NCI-H1092 (cell line): ENCODE measurements around the gene PTPRG.
A peak's percentile ranks its signal among the peaks of the same experiment; 100 is the strongest.

Experiments used
- DNase-seq: peaks from one replicate; lab custom pipeline; 2025; lab: John Stamatoyannopoulos, UW

PTPRG gene

DNA sequence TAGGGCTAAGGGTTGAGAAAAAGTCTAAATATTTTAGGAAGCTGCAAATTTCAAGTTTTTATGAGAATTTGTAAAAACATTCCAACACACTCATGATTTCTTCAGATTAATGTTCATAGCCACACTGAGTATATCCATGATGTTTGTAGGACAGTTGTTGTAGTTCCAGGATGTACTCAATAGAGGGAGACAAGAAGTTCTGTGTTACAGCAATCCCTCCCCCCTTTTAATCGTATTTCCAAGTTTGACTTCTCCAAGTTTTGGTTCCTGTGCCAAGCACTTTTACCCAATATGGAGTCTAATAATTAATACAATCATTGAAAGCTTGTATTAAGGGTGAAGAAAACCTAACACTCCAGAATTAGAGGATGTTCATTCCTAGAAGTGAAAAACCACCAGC lies 668.5 kb downstream of the PTPRG start:
- DNase-seq, result no peak

DNA sequence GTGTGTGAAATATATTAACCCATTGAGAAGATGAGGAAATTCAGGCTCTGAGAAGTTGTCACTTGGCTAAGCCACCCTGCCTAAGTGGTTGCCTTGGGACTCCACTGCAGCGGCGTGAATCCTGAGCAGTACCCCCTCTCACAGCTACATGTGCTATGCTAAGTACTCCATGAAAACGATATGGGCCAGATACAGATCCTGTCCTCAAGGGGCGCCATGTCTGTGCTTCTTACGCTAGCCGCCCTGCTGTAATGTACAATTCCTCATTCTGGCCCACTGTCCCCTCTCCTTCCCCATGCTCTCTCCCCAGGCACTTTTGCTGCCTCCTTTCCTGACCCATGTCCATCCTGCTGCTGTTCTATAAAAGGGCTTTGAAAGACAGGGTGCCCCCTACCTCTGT lies 671.7 kb downstream of the PTPRG start:
- DNase-seq, result no peak

DNA sequence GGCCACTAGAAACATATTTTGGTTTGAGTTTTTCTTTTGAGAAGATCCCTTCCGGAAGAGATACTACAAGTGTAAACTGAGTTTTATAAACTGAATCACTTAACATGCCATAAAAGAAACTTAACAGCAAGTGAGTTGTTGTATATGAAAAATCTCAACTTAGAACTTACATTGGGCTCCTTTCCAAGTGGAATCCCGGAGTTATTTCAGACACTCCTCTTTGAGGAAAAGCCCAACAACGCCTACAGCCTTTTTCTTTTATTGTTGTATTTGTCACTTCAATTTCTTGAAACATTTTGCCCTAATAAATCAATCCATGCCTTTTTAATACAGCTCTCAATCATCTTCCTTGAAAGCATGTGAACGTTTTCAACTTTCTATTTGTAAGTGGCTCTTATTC lies 674.6 kb downstream of the PTPRG start:
- DNase-seq, result no peak

DNA sequence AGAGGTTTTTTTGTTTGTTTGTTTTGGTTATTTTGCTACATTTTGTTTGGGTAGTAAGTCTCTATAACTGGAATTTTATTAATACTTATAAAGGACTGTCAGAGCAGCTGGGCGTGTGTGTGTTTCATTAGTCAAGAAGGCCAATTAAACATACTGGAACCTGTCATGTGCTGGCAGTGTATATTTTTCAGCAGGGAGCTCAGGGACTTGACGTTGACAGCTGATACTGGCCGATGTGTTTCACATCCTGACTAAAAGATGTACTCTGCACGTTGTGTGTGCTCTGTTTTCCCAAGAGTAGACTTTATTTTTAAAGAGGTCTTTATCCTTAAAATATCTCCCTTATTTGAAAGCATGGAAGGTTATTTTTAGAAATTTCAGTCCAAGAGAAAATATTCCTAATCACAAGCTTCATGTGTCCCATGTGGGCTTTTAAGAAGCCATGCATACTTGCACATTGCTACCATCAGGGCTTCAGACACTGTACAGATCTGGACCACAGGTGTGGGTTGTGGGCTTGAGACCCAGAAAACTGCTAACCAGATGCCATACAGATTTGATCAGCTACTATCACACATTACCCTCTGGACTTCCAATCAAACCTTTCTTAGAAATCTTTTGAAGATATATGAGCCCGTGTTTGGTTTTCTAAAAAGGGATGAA lies 676.0 kb downstream of the PTPRG start:
- DNase-seq, result no peak

DNA sequence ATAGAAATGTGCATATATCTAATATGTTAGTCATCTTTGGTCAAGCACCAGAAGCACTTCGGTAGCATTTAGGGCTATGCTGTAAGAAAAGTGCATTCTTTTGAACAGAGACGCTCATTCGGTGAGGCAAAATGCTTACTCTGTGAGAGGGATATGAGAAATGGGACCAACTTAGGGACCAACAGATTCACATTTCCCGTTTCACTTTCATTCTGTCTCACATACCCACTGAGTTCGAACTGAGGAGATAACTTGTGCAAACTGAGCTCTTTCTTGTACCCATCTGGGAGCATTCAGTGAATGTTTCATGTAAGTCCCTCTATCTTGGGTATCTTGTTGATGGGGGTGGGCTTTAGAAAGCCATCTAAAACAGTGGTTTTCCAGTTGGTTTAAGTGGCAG lies 676.6 kb downstream of the PTPRG start:
- no peak for DNase-seq

DNA sequence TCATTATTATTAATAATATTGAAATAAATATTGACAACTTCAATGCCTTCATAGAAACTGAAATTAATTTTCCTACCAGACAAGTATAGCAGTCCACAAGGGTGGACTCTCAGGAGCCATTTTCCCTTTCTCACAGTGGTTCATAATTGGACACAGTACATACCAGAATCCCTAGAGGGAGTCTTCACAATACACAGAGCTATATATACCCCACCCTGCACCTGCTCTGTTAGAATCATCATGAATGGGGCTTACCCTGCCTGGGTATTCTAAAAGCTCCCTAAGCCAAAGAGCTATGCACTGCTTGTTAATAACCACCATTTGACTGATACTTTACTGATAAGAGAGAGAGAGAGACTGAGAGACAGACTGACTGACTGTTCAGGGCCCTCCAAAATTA lies 677.1 kb downstream of the PTPRG start:
- peak; percentile 3 for DNase-seq

- no peak for DNase-seq
These were observed 679.9 kb downstream of the PTPRG start for GRCh38 chr3:62241279-62241678.

DNA sequence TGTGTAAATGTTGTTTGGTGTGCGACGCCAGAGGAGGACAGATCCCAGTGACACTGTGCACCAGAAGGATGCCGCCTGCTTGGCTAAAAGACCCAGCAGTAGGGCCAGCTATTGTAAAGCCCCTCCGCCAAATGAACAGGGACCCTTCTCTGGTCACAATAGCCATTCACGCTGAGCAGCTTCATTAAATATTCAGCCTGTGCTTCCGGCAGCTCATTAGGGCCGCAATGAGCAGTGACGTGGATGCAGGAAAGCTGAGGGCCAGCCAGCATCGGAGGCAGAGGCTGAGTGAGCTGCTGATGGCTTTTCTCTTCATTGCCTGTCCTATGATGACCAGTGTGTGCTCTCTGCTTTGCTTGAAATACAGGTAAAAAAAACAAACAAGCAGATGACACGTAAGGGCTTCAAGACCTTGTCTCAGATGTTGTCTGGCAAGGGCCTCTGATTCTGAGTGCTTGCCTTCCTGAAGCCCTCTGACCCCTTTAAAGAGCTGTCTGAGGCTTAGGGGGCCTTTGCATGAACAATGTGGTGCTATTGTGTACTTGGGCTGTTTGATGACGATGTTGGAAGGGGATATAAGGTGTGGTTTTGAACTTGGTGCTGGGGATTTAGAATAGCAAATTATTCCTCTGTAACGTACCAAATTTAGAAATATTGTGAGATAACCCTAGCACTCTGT lies 681.6 kb downstream of the PTPRG start:
- peak; percentile 23 for DNase-seq

DNA sequence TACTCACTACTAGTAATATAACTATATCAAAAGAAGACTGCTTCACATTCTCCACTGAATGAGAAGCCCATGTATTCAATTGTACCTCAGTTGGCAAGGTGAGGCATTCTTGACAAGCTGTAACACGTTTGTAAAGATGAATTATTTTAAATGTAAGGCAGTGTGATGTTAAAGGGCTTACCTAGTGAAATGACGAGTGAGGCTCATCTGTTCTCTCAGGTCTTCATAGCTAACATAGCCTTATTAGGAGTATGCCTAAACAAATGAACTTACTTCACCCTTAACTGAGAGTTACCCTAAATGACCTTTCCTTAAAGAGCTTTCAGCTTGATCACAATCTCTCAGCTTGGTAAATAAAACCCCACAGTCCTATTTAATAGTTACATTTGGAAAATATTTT lies 684.7 kb downstream of the PTPRG start:
- no peak for DNase-seq

GRCh38 chr3:62246985-62247384 lies 685.6 kb downstream of the PTPRG start:
- DNase-seq, result no peak

DNA sequence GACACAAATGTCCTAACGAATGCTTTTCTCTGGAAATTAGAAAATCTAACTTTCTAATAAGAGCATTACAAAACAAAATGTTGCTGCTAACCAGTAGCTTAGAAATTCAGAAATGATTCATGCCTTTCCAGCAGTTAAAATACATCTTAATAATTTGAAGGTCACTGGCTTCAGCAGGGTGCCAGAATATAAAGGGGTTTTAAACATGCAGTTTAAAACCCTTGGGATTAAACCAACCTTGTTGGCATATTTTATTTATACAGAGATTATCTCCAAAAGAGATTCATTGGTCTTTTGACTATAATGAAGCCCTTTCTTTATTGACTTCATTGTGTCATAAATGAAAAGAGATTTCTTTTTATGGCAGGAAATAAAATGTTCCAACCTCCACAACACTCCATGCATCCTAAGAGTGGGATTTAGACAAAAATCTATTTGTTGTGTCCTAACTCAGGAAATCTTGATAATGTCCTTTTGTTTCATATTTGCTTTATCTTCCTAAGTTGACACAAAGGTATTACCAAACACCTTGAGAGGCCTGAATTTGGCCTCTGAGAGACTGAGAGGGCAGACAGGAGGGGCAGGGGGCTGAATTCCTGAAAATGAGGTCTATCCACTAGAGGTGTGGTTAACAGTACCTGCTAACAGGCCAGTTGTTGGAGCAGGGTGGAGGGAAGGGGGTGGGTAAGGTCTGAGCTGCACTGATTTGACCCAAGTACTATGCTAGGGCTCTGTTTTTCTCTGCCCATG lies 687.5 kb downstream of the PTPRG start:
- no peak for DNase-seq

DNA sequence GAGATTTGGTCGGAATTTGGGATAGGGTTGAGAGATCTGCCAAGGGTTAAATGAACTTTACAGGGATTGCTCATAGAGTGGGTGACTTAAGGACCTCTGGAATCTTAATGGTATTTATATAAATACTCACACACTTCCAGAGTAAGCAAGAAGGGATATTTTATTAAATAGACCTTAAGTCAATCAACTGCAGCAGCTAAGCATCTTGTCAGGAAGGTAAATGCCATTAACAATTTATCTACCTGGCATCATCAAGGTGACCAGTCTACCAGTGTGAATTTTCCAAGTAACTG lies 688.1 kb downstream of the PTPRG start:
- no peak for DNase-seq

DNA sequence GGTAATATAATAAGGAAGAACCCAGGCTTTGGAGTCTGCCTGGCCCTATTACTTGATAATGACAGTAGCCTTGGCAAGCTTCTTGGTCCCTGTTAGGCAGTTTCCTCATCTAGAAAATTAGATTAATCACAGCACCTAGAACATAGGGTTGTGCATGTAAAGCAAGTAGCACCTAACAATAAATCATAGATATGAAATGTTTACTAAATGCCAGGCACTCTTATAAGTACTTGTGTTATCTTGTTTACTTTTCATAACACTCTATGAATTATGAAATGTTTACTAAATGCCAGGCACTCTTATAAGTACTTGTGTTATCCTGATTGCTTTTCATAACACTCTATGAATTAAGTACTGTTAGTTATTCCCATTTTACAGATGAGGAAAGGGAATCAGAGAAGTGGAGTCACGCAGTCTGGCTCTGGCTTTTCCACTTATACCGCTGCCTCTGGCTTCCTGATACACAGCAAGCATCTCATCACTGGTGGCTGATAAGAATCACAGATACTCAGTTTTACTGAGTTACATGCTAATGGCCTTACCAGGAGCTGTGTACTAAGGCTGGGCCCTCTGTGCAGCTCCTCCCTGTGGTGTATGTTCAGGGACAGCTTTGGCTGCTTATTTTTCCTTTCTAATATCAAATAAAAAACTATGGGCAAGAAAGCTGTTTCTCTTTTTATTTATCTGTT lies 688.6 kb downstream of the PTPRG start:
- no peak for DNase-seq

GRCh38 chr3:62252438-62253157 lies 691.2 kb downstream of the PTPRG start:
- DNase-seq, result no peak

DNA sequence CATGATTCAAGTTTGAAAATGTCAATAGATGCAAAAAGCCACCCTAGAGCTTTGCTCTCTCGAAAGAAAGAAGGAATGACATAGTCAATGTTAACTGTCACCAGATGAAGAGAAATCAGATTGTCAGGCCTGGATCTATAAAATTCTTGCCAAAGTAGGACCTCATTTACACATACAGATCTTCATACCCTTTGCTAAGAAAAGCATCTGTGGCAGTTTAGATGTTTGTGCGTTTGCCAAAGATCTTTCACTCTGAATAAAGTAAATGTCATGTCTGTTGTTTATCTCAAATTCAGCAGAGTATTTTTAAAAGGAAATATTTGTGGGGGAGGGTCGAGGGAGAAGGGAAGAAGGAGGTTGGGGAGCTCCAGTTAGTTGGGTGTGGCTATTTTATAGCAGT lies 692.6 kb downstream of the PTPRG start:
- DNase-seq, result no peak

GRCh38 chr3:62255758-62256157 lies 694.4 kb downstream of the PTPRG start:
- no peak for DNase-seq

GRCh38 chr3:62259924-62260323 lies 698.6 kb downstream of the PTPRG start:
- no peak for DNase-seq

DNA sequence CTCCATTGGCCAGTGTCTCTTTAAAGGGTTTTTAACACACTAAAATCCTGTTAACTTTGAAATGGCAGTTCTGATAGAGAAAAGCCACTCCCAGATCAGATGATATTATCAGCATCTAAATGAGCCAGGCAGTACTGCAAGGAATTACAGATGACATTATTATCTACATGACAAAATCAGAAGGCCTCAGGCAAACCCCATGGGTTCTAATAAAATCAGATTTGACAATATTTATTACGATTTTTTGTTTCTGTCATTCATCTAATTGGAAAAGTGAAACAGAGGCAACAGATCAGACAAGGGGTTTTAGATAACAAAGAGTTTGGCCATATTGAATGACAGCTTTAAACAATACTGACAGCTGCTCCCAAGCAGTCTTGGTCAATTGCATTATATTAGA lies 699.3 kb downstream of the PTPRG start:
- DNase-seq, result no peak

- DNase-seq, result no peak
These were observed 699.8 kb downstream of the PTPRG start for GRCh38 chr3:62261121-62261520.

DNA sequence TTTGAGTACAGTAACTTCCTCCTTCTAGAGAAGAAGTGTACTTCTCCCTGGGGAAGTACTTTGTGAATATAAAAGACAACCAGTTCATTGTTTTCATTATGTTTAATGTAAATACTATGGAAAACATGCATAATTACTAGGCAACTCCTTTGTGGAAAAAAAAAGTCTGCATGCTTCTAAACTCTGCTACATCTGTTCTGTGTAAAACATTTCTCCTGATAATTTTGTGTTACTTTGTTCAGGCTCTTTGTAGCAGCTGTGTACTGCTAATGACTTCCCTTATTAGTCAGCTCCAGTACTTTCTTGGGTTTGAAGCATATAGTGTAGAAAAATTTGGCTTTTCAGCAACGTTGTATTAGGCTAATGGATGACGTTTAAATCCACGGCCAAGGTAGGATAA lies 700.4 kb downstream of the PTPRG start:
- DNase-seq, result no peak

DNA sequence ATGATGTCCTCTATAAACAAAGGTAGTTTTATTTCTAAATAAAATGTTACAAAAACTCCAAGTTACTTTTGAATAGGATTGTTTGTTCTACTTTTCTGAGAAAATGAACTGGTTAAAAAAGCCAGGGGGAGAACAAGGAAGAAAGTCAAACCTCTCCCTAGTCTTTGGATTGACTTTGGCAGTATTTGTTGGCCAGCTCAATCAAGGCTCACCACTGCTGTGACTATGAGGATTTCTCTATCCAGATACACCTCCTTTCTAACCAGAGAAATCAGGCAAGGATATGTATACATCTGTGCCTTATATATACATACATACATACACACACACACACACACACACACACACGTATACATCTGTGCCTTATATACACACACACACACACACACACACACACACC lies 704.2 kb downstream of the PTPRG start:
- no peak for DNase-seq

- DNase-seq, result no peak
These were observed 705.4 kb downstream of the PTPRG start for GRCh38 chr3:62266668-62267283.
